Measurements from ENCODE around the gene TMEM250. TPM values are rescaled to one million over a fixed set of nuclear protein-coding genes. Genes with fewer than 3 reads are reported as not detected.

TMEM250 gene
- total RNA-seq, 1 donor from 2014 or later, result 29.8 TPM

DNA sequence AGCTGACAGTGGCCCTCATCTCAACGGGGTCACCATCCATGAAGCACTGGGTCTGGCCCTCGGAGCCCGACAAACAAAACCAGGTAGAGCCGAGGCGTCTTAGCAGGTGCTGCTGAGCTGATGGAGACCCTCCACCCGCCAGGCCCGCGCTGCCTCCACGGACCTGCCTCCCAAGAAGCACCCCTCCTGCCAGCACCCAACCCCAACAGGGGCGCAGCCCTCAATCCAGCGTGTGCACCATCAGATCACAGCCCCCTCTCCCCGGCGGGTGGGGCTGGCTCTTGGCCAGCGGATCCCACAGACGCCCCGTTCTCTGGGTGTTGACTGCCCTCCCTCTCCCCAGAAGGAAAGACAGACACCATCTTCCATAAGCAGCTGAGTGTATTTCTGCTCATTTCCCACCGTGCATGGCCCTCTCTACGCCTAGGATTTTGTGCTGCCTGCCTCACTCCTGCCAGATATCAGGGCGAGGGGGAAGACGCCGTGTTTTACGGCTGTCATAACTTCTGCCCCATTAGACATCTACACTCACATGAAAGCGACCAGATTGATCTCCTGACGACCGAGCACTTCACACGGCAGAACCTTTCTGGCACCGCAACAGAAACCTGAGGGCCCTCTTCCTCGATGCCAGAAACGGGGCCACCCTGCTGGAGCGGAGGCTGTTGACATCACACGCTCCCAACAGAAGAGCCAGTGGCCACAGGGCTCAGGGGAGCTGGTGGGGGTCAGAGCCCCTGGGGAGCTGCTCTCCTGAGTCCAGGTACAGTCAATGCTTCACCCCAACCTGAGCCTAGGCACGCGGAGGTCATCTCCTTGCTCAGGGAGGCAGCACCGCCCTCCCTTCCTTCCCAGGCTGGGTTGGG is 35.9 kb downstream of the TMEM250 start:
- no peak overlapping the region for H3K27ac Mint-ChIP-seq (ENCODE audit: unreplicated experiment)
- Histone ChIP-seq H3K27ac (ENCODE audit: low read depth, low read length) (no peak overlapping the region), H3K9ac (ENCODE audit: low read length) (no peak overlapping the region), H3K79me2 (ENCODE audit: insufficient read depth, low read length) (peaks cover 93% of the 10 kb centered on the region), H3K27me3 (ENCODE audit: insufficient read depth, low read length) (no peaks in the 10 kb centered on the region), H3K4me1 (ENCODE audit: insufficient read depth, low read length) (peaks cover 2% of the 10 kb centered on the region), H4K20me1 (ENCODE audit: insufficient read depth, low read length) (peaks cover 93% of the 10 kb centered on the region), H3K36me3 (ENCODE audit: insufficient read depth, low read length) (no peaks in the 10 kb centered on the region), H3K4me3 (ENCODE audit: insufficient read depth, low read depth, low read length) (no peak overlapping the region), H3K4me2 (ENCODE audit: low read length) (no peak overlapping the region), H2AFZ (ENCODE audit: low read depth, low read length) (no peak overlapping the region), H3K9me3 (ENCODE audit: insufficient read depth, low read depth, low read length) (no peaks in the 10 kb centered on the region)
- H3K4me3 Mint-ChIP-seq (ENCODE audit: unreplicated experiment), result no peak overlapping the region
- no peaks in the 10 kb centered on the region for H3K27me3 Mint-ChIP-seq (ENCODE audit: low read depth, unreplicated experiment)
- FAIRE-seq (no peak), DNase-seq (ENCODE audit: low read depth) (no peak)
- no peak for TF ChIP-seq EZH2 (IDR thresholded peaks at IDR 0.05; ENCODE audit: insufficient read depth, low read length)
- TF ChIP-seq, protein P1, sequence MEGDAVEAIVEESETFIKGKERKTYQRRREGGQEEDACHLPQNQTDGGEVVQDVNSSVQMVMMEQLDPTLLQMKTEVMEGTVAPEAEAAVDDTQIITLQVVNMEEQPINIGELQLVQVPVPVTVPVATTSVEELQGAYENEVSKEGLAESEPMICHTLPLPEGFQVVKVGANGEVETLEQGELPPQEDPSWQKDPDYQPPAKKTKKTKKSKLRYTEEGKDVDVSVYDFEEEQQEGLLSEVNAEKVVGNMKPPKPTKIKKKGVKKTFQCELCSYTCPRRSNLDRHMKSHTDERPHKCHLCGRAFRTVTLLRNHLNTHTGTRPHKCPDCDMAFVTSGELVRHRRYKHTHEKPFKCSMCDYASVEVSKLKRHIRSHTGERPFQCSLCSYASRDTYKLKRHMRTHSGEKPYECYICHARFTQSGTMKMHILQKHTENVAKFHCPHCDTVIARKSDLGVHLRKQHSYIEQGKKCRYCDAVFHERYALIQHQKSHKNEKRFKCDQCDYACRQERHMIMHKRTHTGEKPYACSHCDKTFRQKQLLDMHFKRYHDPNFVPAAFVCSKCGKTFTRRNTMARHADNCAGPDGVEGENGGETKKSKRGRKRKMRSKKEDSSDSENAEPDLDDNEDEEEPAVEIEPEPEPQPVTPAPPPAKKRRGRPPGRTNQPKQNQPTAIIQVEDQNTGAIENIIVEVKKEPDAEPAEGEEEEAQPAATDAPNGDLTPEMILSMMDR (IDR thresholded peaks at IDR 0.05; ENCODE audit: insufficient read depth, low read depth, low read length), result no peak
- H3K36me3 Mint-ChIP-seq (ENCODE audit: low read depth, unreplicated experiment), result no peaks in the 10 kb centered on the region
- no peaks in the 10 kb centered on the region for H3K4me1 Mint-ChIP-seq (ENCODE audit: low read depth, unreplicated experiment)
- H3K9me3 Mint-ChIP-seq (ENCODE audit: unreplicated experiment), result no peaks in the 10 kb centered on the region

DNA sequence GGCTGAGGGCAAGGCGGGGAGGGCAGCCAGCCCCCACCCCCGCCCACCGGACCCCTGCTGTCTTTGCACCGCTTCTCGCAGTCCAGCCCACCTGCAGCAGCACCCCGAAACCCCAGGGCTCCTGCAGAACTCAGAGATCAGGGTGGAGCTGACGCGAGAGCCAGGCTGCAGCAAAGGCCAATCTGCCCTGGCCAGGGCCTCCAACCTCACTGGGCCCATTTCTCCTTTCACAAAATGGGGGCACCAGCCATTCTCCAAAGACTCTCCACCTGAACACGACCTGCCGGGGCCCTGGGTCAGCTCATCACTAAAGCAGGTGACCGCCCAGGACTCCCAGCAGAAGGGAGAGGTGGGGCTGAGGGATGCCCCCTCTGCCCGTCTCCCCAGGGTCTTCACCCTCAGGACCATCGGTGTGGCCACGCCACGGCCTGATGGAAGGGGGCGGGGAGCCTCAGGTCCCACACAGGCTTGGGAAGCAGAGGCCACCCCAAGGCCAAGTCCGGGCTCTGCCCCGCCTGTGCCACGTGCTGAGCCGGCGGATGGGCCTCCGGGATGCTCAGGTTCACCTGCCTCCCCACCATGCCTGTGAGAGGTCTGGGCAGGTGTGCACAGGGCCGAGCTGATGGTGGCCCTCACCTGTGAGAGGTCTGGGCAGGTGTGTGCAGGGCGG is 36.7 kb downstream of the TMEM250 start:
- FAIRE-seq (no peak), DNase-seq (ENCODE audit: low read depth) (no peak)
- Mint-ChIP-seq H3K36me3 (ENCODE audit: low read depth, unreplicated experiment) (no peaks in the 10 kb centered on the region), H3K4me1 (ENCODE audit: low read depth, unreplicated experiment) (no peaks in the 10 kb centered on the region), H3K9me3 (ENCODE audit: unreplicated experiment) (no peaks in the 10 kb centered on the region), H3K27me3 (ENCODE audit: low read depth, unreplicated experiment) (no peaks in the 10 kb centered on the region), H3K4me3 (ENCODE audit: unreplicated experiment) (no peak overlapping the region), H3K27ac (ENCODE audit: unreplicated experiment) (no peak overlapping the region)
- Histone ChIP-seq H3K36me3 (ENCODE audit: insufficient read depth, low read length) (no peaks in the 10 kb centered on the region), H3K4me3 (ENCODE audit: insufficient read depth, low read depth, low read length) (no peak overlapping the region), H4K20me1 (ENCODE audit: insufficient read depth, low read length) (peaks cover 92% of the 10 kb centered on the region), H3K4me2 (ENCODE audit: low read length) (no peak overlapping the region), H3K27me3 (ENCODE audit: insufficient read depth, low read length) (no peaks in the 10 kb centered on the region), H3K9me3 (ENCODE audit: insufficient read depth, low read depth, low read length) (no peaks in the 10 kb centered on the region), H3K27ac (ENCODE audit: low read depth, low read length) (no peak overlapping the region), H3K9ac (ENCODE audit: low read length) (no peak overlapping the region), H3K4me1 (ENCODE audit: insufficient read depth, low read length) (peaks cover 2% of the 10 kb centered on the region), H3K79me2 (ENCODE audit: insufficient read depth, low read length) (peaks cover 91% of the 10 kb centered on the region), H2AFZ (ENCODE audit: low read depth, low read length) (no peak overlapping the region)
- no peak for TF ChIP-seq EZH2 (IDR thresholded peaks at IDR 0.05; ENCODE audit: insufficient read depth, low read length)
- TF ChIP-seq, protein P1 (IDR thresholded peaks at IDR 0.05; ENCODE audit: insufficient read depth, low read depth, low read length), result no peak

All from astrocyte (in vitro differentiated cells and primary cell).